NB4 (cell line): ENCODE results near the gene ERICH4.
A peak's percentile ranks its signal among the peaks of the same experiment; 100 is the strongest.

Source experiments
- DNase-seq: peaks from one replicate; pipeline ENCODE4 v3.0.0; 2010; ENCODE audit warnings: low read depth
- H3K4me3 ChIP-seq: one replicate; pipeline ENCODE4 v1.5.1; 2011; ENCODE audit warnings: mild to moderate bottlenecking, low read depth, low read length, moderate library complexity
- CTCF ChIP-seq: IDR thresholded peaks from one replicate; pipeline ENCODE4 v1.5.1; 2012; ENCODE audit warnings: low read depth, low read length
- MAX ChIP-seq: IDR thresholded peaks from 2 replicates; pipeline ENCODE4 v1.6.1; 2011; ENCODE audit warnings: low read depth, low read length
- MYC ChIP-seq: IDR thresholded peaks from 2 replicates; pipeline ENCODE4 v1.6.1; 2011; ENCODE audit warnings: low read depth, low read length
- POLR2A ChIP-seq: IDR thresholded peaks from 2 replicates; pipeline ENCODE4 v1.6.1; 2011; ENCODE audit warnings: mild to moderate bottlenecking; ENCODE audit not compliant: insufficient read length; ENCODE audit errors: extremely low read depth

ERICH4 gene

GRCh38 chr19:41420101-41420880 is 22.7 kb upstream of the ERICH4 start:
- peak; percentile 85 for DNase-seq
- no peak overlapping the region for H3K4me3 ChIP-seq
- peak; percentile 32; the same call in 1 of the 2 replicates for TF ChIP-seq MAX
- 0 out of 2 replicates have a peak, but pooled peaks have one; percentile 10 for TF ChIP-seq MYC
- no peak for TF ChIP-seq POLR2A
- TF ChIP-seq CTCF = no peak

- TF ChIP-seq POLR2A (no peak), CTCF (no peak), MYC (no peak), MAX (no peak)
- DNase-seq = no peak
- no peak overlapping the region for H3K4me3 ChIP-seq
Measured at GRCh38 chr19:41421314-41421713, 21.6 kb upstream of the ERICH4 start.

- no peak for DNase-seq
- TF ChIP-seq POLR2A = no peak
- no peak for TF ChIP-seq MAX
- no peak for TF ChIP-seq MYC
- TF ChIP-seq CTCF = no peak
- no peak overlapping the region for H3K4me3 ChIP-seq
Measured at GRCh38 chr19:41421973-41422372, 21.0 kb upstream of the ERICH4 start.

- DNase-seq = no peak
- TF ChIP-seq MAX (no peak), MYC (no peak), CTCF (no peak), POLR2A (no peak)
- no peak overlapping the region for H3K4me3 ChIP-seq
Measured at GRCh38 chr19:41422456-41422855, 20.5 kb upstream of the ERICH4 start.

GRCh38 chr19:41422955-41423354 is 20.0 kb upstream of the ERICH4 start:
- DNase-seq = no peak
- TF ChIP-seq MYC (no peak), CTCF (no peak), POLR2A (no peak), MAX (no peak)
- no peak overlapping the region for H3K4me3 ChIP-seq
